CD8-positive, alpha-beta memory T cell (primary cell): ENCODE data around the gene RAB6B. TPM values are rescaled to one million over a fixed set of nuclear protein-coding genes. Genes with fewer than 3 reads are reported as not detected.

Experiments
- CTCF ChIA-PET: fragments of 350-600 bp; sonication (Branson Sonifier 250); formaldehyde crosslinking; loops from one replicate; lab custom pipeline; 2021; ENCODE audit warnings: antibody characterized with exemption; lab: Charles Lee
- POLR2A ChIA-PET: fragments of 350-600 bp; sonication (Branson Sonifier 250); formaldehyde crosslinking; loops from one replicate; lab custom pipeline; 2021; ENCODE audit warnings: antibody characterized with exemption; lab: Charles Lee
- DNase-seq, 5 donors: peaks; one replicate each; pipeline versions ENCODE4 v3.0.0 to v3.0.0-alpha.2; 2020 to 2022; ENCODE audit warnings: mixed read lengths in 1 of 5
- H3K27ac ChIP-seq: one replicate; pipeline ENCODE4 v1.7.0; 2013; ENCODE audit warnings: low read depth, mild to moderate bottlenecking, low read length, moderate library complexity
- H3K27me3 ChIP-seq: 2 replicates; pipeline ENCODE4 v1.7.0; 2013; ENCODE audit warnings: low read length, mild to moderate bottlenecking; ENCODE audit not compliant: insufficient read depth, poor library complexity, severe bottlenecking
- H3K36me3 ChIP-seq: 2 replicates; pipeline ENCODE4 v1.7.0; 2013; ENCODE audit warnings: mild to moderate bottlenecking, low read length, moderate library complexity; ENCODE audit not compliant: insufficient read depth
- H3K4me1 ChIP-seq: 2 replicates; pipeline ENCODE4 v1.7.0; 2013; ENCODE audit warnings: mild to moderate bottlenecking, low read length, moderate library complexity; ENCODE audit not compliant: insufficient read depth
- H3K4me3 ChIP-seq: 2 replicates; pipeline ENCODE4 v1.7.0; 2013; ENCODE audit warnings: mild to moderate bottlenecking, low read length
- H3K9me3 ChIP-seq: 2 replicates; pipeline ENCODE4 v1.7.0; 2013; ENCODE audit warnings: mild to moderate bottlenecking, low read length
- H3K27ac Mint-ChIP-seq, 8 donors: one replicate each; pipeline ENCODE4 v1.8.0; 2020 to 2021; ENCODE audit warnings: mixed read lengths in 8 of 8, mild to moderate bottlenecking in 6 of 8, inconsistent platforms in 3 of 8, moderate library complexity in 3 of 8
- H3K27me3 Mint-ChIP-seq, 2 donors: one replicate each; pipeline ENCODE4 v1.8.0; 2020 to 2021; ENCODE audit warnings: mixed read lengths in 2 of 2, mild to moderate bottlenecking in 1 of 2, moderate library complexity in 1 of 2
- H3K36me3 Mint-ChIP-seq, 3 donors: one replicate each; pipeline ENCODE4 v1.8.0; 2020 to 2021; ENCODE audit warnings: mixed read lengths in 3 of 3, inconsistent platforms in 1 of 3, mild to moderate bottlenecking in 1 of 3
- H3K4me1 Mint-ChIP-seq, 3 donors: one replicate each; pipeline ENCODE4 v1.8.0; 2020 to 2021; ENCODE audit warnings: mixed read lengths in 3 of 3, inconsistent platforms in 1 of 3, mild to moderate bottlenecking in 1 of 3
- H3K4me3 Mint-ChIP-seq, 7 donors: one replicate each; pipeline ENCODE4 v1.8.0; 2020 to 2021; ENCODE audit warnings: mixed read lengths in 7 of 7, mild to moderate bottlenecking in 6 of 7, moderate library complexity in 4 of 7, inconsistent platforms in 2 of 7
- H3K9me3 Mint-ChIP-seq, 5 donors: one replicate each; pipeline ENCODE4 v1.8.0; 2020 to 2022; ENCODE audit warnings: mixed read lengths in 5 of 5, mild to moderate bottlenecking in 3 of 5, moderate library complexity in 2 of 5, inconsistent platforms in 1 of 5
- polyA plus RNA-seq: library from polyadenylated mRNA; unstranded; fragments of 300-500 nt; fragmentation: Illumina TruSeq; gene quantifications from one replicate; pipeline ENCODE4 v1.2.3, GENCODE V29; 2021
- total RNA-seq, 2 experiments: library from RNA; stranded (reverse); gene quantifications; one replicate each; pipeline ENCODE4 v1.2.3, GENCODE V29; 2021

Gene RAB6B
- total and polyA plus RNA-seq, 3 experiments from 2014 or later: 0.24 to 1.7 (median 0.73) TPM

DNA sequence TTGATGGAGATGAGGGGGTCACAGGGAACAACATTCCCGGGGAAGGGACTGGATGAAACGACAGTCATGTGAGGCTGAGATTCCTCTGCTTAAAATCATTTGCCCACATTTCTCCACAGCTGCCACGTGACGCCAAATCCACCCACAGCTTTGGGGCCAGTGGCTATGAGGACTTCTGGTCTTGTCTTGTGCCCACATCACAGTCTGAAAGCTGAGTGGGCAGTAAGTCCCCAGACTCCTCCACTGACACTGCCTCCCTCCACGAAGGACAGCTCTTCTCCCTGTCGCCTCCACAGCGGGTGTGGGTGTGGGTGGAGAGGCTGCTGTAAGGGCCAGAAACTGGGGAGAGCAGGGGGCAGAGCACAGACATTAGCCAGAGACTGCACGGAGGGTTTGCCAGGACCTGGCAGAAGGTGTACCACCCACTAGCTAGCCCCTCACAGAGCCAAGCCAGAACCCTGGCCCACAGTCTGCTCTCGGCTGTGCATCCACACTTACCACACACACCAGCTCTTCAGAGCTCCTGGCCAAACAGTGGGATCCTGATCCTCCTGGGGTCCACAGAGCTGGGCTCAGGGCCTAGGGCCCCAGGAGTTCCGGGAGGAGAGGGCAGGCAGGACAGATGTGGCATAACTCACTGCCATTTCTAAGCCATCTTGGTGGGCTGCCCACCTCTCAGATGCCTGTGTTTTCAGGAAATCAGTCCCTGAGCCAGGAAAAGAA lies 24.2 kb downstream of the RAB6B start:
- Histone ChIP-seq H3K27me3 (no peaks in the 10 kb centered on the region), H3K27ac (no peak overlapping the region), H3K4me3 (no peak overlapping the region), H3K9me3 (no peaks in the 10 kb centered on the region), H3K36me3 (no peaks in the 10 kb centered on the region), H3K4me1 (no peaks in the 10 kb centered on the region)
- ChIA-PET CTCF (interaction anchor here (1.3 kb wide), 1 partner anchor 10 kb away, joined by 3 read pairs; no protein-coding TSS in a partner anchor), POLR2A (no interaction called here)
- H3K27ac Mint-ChIP-seq: peak overlapping the region in 2 of 8 donors; percentile 26 to 43
- no peaks in the 10 kb centered on the region for H3K4me1 Mint-ChIP-seq
- H3K9me3 Mint-ChIP-seq: peaks cover 0 to 3% (median 0%) of the 10 kb centered on the region in 5 donors
- no peak for DNase-seq
- H3K4me3 Mint-ChIP-seq: no peak overlapping the region
- peaks cover 8 to 25% of the 10 kb centered on the region in 2 donors for H3K27me3 Mint-ChIP-seq
- peaks cover 0 to 3% (median 0%) of the 10 kb centered on the region in 3 donors for H3K36me3 Mint-ChIP-seq

DNA sequence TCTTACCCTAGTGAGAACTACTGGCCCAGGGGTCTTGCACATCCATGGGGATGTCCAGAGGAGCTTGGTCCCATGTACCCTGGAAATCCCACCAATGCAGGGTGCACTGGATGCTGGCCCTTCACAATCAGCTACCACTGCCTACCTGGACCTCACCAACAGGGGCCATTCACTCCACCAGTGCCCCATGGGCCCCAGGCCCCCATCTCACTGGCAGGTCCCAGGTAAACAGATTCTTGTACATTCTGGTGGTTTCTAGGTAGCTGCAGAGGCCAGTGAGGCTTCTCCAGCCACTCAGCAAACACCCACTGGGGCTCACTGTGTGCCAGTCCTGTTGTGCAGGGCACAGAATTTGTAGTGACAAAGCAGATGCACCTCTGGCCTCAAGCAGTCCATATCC lies 24.9 kb downstream of the RAB6B start:
- Mint-ChIP-seq H3K27me3 (peaks cover 8 to 30% of the 10 kb centered on the region in 2 donors), H3K9me3 (no peaks in the 10 kb centered on the region), H3K36me3 (peaks cover 0 to 3% (median 0%) of the 10 kb centered on the region in 3 donors), H3K4me1 (no peaks in the 10 kb centered on the region), H3K4me3 (no peak overlapping the region), H3K27ac (no peak overlapping the region)
- Histone ChIP-seq H3K36me3 (no peaks in the 10 kb centered on the region), H3K4me1 (no peaks in the 10 kb centered on the region), H3K4me3 (no peak overlapping the region), H3K9me3 (no peaks in the 10 kb centered on the region), H3K27me3 (no peaks in the 10 kb centered on the region), H3K27ac (no peak overlapping the region)
- POLR2A ChIA-PET: no interaction called here
- DNase-seq: no peak
- CTCF ChIA-PET: interaction anchor here (1.3 kb wide), 1 partner anchor 11 kb away, joined by 3 read pairs; no protein-coding TSS in a partner anchor

DNA sequence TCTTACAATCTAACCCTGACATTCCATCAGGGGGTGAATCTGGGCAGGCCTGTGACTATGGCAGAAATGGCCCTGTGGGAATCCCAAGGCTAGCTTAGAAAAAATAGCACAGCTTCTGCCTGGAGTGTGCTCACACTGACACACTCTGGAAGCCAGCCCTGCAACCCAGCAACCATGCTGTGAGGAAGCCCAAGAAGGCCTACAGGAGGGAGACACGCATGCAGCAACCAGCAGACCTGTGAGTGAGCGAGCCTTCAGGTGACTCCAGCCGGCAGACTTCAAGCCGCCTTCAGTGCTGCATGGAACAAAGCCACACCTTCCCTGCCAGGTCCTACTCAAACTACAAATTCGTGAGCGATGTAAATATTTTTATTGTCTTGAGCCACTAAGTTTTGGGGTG lies 26.1 kb downstream of the RAB6B start:
- Histone ChIP-seq H3K27me3 (no peaks in the 10 kb centered on the region), H3K27ac (no peak overlapping the region), H3K4me3 (no peak overlapping the region), H3K9me3 (no peaks in the 10 kb centered on the region), H3K4me1 (no peaks in the 10 kb centered on the region), H3K36me3 (no peaks in the 10 kb centered on the region)
- Mint-ChIP-seq H3K27me3 (peaks cover 8 to 26% of the 10 kb centered on the region in 2 donors), H3K27ac (no peak overlapping the region), H3K36me3 (peaks cover 0 to 3% (median 0%) of the 10 kb centered on the region in 3 donors), H3K9me3 (no peaks in the 10 kb centered on the region), H3K4me3 (no peak overlapping the region), H3K4me1 (no peaks in the 10 kb centered on the region)
- no peak for DNase-seq
- POLR2A ChIA-PET: no interaction called here
- CTCF ChIA-PET: no interaction called here

DNA sequence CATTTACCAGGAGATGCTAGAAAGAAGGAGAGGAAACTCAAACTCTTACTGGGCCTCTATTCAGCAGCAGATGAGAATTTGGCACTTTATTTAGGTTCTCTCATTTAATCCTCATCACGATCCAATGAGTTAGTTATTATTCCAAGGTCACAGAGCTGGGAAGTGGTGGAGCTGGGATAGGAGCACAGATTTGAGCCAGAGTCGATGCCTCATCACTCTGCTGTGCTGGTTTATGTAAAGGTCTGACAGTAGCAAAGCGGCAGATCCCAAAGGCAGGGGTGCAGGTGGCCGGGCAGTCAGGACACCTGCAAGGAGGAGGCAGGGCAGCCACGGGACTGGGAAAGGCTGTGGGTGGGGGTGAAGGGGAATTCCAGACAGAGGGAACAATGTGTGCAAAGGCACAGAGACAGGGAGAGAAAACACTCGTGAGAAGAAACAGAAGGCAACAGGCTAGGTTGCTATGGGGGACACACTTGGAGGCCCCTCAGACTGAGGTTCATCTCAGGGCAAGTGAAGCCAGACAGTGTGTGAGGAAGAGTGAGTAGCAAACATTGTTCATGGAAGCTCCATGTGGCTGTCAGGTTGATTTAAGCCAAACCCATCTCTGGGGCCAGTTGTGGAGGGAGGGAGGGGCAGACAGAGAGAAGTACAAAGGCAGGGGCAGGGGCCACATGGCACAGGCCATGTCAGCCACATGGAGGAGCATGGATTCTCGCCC lies 26.8 kb downstream of the RAB6B start:
- DNase-seq: no peak
- Mint-ChIP-seq H3K36me3 (peaks cover 0 to 3% (median 0%) of the 10 kb centered on the region in 3 donors), H3K4me3 (no peak overlapping the region), H3K27ac (peak overlapping the region in 2 of 8 donors; percentile 13 to 58), H3K27me3 (peaks cover 8 to 23% of the 10 kb centered on the region in 2 donors), H3K9me3 (no peaks in the 10 kb centered on the region), H3K4me1 (no peaks in the 10 kb centered on the region)
- Histone ChIP-seq H3K4me3 (no peak overlapping the region), H3K9me3 (no peaks in the 10 kb centered on the region), H3K36me3 (no peaks in the 10 kb centered on the region), H3K27ac (no peak overlapping the region), H3K27me3 (no peaks in the 10 kb centered on the region), H3K4me1 (no peaks in the 10 kb centered on the region)
- POLR2A ChIA-PET: no interaction called here
- CTCF ChIA-PET: no interaction called here

DNA sequence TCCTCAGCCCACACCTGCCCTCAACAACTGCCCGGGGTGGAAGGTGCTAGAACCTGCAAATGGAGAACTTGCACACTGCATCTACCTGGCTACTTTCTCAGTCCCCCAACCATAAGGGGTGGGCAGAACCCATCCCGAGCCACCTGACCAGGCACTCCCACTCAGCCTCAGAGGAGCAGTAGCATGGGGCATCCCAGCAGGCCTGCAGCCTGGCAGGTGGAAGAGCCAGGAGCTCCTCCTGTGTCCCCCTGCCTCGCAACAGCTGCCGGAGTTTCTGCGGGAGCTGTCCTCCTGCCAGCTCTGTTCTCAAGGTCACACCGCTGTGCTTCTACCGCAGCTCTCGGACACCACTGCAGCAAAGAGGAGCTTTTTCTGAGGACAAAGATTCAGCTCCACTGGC lies 27.5 kb downstream of the RAB6B start:
- H3K36me3 Mint-ChIP-seq: peaks cover 0 to 3% (median 0%) of the 10 kb centered on the region in 3 donors
- H3K27me3 Mint-ChIP-seq: peaks cover 8 to 23% of the 10 kb centered on the region in 2 donors
- no peaks in the 10 kb centered on the region for H3K9me3 Mint-ChIP-seq
- Histone ChIP-seq H3K9me3 (no peaks in the 10 kb centered on the region), H3K27ac (no peak overlapping the region), H3K27me3 (no peaks in the 10 kb centered on the region), H3K4me1 (no peaks in the 10 kb centered on the region), H3K4me3 (no peak overlapping the region), H3K36me3 (no peaks in the 10 kb centered on the region)
- H3K27ac Mint-ChIP-seq: no peak overlapping the region
- POLR2A ChIA-PET: no interaction called here
- DNase-seq: no peak
- H3K4me3 Mint-ChIP-seq: no peak overlapping the region
- CTCF ChIA-PET: no interaction called here
- H3K4me1 Mint-ChIP-seq: no peaks in the 10 kb centered on the region

DNA sequence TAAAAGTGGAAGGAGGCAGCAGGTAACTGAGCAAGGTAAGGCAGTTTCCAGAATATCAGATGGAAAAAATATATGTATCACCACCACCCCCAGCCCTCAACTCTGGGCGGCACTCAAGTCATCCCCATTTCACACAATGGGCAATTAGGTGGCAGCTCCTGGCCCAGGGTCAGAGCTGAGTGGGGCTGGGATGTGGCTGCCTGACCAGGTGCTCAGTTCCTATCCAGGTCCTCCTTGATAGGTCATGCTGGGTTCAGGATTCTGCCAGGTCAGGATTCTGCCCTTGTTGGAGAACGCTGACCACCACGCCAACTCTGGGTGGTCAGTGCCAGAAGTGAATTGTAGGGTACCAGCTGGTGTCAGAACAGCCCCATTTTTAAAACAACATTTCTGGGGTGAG lies 29.5 kb downstream of the RAB6B start:
- Histone ChIP-seq H3K27me3 (no peaks in the 10 kb centered on the region), H3K27ac (no peak overlapping the region), H3K36me3 (no peaks in the 10 kb centered on the region), H3K9me3 (no peaks in the 10 kb centered on the region), H3K4me1 (no peaks in the 10 kb centered on the region), H3K4me3 (no peak overlapping the region)
- peaks cover 10 to 18% of the 10 kb centered on the region in 2 donors for H3K27me3 Mint-ChIP-seq
- POLR2A ChIA-PET: no interaction called here
- H3K4me1 Mint-ChIP-seq: no peaks in the 10 kb centered on the region
- H3K36me3 Mint-ChIP-seq: peaks cover 0 to 3% (median 0%) of the 10 kb centered on the region in 3 donors
- H3K9me3 Mint-ChIP-seq: no peaks in the 10 kb centered on the region
- CTCF ChIA-PET: no interaction called here
- no peak for DNase-seq
- H3K4me3 Mint-ChIP-seq: no peak overlapping the region
- no peak overlapping the region for H3K27ac Mint-ChIP-seq

DNA sequence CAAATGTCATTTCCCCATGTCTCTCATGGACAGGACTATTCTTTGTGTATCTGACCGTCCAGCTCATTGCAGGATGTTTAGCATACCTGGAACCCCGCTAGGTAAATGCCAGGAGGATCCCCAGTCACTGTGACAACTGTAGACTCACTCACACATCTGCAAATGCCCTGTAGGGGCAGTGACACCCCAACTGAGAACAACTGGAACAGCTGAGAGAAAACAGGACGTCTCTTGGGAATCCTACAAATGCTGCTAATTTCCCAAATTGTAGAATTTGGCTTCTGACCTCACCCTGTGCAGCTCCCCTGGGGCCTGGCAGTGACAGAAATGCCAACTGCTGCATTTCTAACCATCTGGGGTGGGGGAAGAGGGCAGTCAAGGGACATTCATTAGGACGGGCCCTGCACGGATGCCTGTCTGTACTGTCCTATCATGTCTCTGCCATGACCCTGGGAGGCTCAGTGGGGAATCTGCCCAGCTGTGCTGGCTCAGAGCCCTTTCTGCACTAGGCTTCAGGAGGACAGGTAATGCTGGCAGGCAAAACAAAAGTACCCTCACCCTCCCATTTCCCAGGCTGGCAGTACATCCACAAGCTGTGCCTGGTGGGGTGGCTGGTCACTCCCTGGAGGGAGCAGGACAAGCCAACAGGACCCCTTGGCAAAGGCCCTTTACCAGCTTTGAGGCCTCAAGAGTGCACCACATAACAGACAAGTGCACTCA lies 30.4 kb downstream of the RAB6B start:
- H3K4me3 Mint-ChIP-seq: no peak overlapping the region
- ChIA-PET CTCF (no interaction called here), POLR2A (no interaction called here)
- peaks cover 0 to 3% (median 0%) of the 10 kb centered on the region in 3 donors for H3K36me3 Mint-ChIP-seq
- no peaks in the 10 kb centered on the region for H3K9me3 ChIP-seq
- H3K27me3 ChIP-seq: no peaks in the 10 kb centered on the region
- H3K36me3 ChIP-seq: no peaks in the 10 kb centered on the region
- H3K4me1 Mint-ChIP-seq: no peaks in the 10 kb centered on the region
- H3K27me3 Mint-ChIP-seq: peaks cover 10 to 15% of the 10 kb centered on the region in 2 donors
- DNase-seq: no peak
- no peak overlapping the region for H3K27ac ChIP-seq
- H3K4me3 ChIP-seq: no peak overlapping the region
- no peaks in the 10 kb centered on the region for H3K4me1 ChIP-seq
- H3K9me3 Mint-ChIP-seq: no peaks in the 10 kb centered on the region
- no peak overlapping the region for H3K27ac Mint-ChIP-seq

DNA sequence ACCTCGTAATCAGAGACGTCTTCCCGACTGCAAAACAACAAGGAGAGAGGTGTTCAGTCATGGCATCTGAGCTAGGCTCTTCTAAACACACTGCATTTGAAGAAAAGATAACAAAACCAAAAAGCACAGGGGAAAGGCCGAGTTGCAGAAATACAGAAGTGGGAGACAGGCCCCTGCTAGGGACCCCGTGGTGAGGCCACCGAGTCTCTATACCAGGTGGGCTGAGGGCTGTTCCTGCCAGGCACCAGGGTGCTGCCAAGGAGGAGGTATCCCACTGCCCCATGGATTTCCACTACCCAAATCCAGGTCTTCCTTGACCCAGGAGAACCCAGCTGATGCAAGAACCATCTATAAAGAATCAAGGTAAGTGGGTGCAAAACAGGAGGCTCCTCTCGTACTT lies 31.1 kb downstream of the RAB6B start:
- Histone ChIP-seq H3K36me3 (no peaks in the 10 kb centered on the region), H3K27ac (no peak overlapping the region), H3K9me3 (no peaks in the 10 kb centered on the region), H3K4me3 (no peak overlapping the region), H3K27me3 (no peaks in the 10 kb centered on the region), H3K4me1 (no peaks in the 10 kb centered on the region)
- no peaks in the 10 kb centered on the region for H3K9me3 Mint-ChIP-seq
- H3K4me3 Mint-ChIP-seq: no peak overlapping the region
- H3K27me3 Mint-ChIP-seq: peaks cover 10 to 14% of the 10 kb centered on the region in 2 donors
- CTCF ChIA-PET: no interaction called here
- DNase-seq: no peak
- no peak overlapping the region for H3K27ac Mint-ChIP-seq
- POLR2A ChIA-PET: no interaction called here
- no peaks in the 10 kb centered on the region for H3K4me1 Mint-ChIP-seq
- H3K36me3 Mint-ChIP-seq: peaks cover 0 to 3% (median 0%) of the 10 kb centered on the region in 3 donors
